Brain microvascular endothelial cell (primary cell): ENCODE measurements around the gene HS3ST3A1.

ENCODE experiments used
- DNase-seq: peaks from one replicate; pipeline ENCODE4 v3.0.0-alpha.2; 2020
- H3K27ac ChIP-seq: fragments of 250-450 bp; sonication (Bioruptor Pico); 2 replicates; pipeline ENCODE4 v1.5.1; 2020; ENCODE audit warnings: mild to moderate bottlenecking, moderate library complexity
- H3K27me3 ChIP-seq: fragments of 250-450 bp; sonication (Bioruptor Pico); replicated peaks from 2 replicates; pipeline ENCODE4 v1.5.1; 2020; ENCODE audit warnings: mild to moderate bottlenecking
- H3K36me3 ChIP-seq: fragments of 250-450 bp; sonication (Bioruptor Pico); replicated peaks from 2 replicates; pipeline ENCODE4 v1.5.1; 2020; ENCODE audit warnings: mild to moderate bottlenecking
- H3K4me3 ChIP-seq: 2 replicates; pipeline ENCODE4 v1.5.1; 2011; ENCODE audit warnings: low read depth, mild to moderate bottlenecking, control low read depth, low read length, moderate library complexity
- in situ Hi-C: cut with HindIII; loops from 2 replicates; pipeline ENCODE4 v1.10.0; 2017; ENCODE audit warnings: low sequenced_read_pairs, low pct_ligation_motif_present
- TF ChIP-seq, protein P1 (sequence below): IDR thresholded peaks from 2 replicates; pipeline ENCODE4 v1.5.1; 2011; ENCODE audit warnings: low read depth, mild to moderate bottlenecking, moderate library complexity, low read length, control low read depth, inconsistent platforms; ENCODE audit errors: missing control alignments

The HS3ST3A1 gene

DNA sequence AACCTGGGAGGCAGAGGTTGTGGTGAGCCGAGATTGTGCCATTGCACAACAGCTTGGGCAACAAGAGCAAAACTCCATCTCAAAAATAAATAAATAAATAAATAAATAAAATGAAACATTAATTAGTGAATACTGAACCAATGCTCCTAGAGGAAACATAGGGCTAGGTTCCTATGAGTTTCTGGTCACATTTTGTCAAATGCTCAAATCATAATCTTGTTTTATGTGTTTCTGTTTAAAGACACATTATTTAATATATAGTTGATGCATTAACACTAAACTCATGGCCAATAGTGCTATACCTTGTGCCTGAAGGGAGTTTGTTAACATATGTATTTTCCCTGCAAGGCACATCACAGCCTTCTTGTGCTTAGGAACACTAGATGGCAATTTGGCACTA is 66.8 kb downstream of the HS3ST3A1 start:
- no peak for DNase-seq
- Histone ChIP-seq H3K27me3 (no peaks in the 10 kb centered on the region), H3K4me3 (no peak overlapping the region), H3K27ac (no peak overlapping the region), H3K36me3 (no peaks in the 10 kb centered on the region)
- in situ Hi-C loops = no loop called here
- TF ChIP-seq, protein P1, sequence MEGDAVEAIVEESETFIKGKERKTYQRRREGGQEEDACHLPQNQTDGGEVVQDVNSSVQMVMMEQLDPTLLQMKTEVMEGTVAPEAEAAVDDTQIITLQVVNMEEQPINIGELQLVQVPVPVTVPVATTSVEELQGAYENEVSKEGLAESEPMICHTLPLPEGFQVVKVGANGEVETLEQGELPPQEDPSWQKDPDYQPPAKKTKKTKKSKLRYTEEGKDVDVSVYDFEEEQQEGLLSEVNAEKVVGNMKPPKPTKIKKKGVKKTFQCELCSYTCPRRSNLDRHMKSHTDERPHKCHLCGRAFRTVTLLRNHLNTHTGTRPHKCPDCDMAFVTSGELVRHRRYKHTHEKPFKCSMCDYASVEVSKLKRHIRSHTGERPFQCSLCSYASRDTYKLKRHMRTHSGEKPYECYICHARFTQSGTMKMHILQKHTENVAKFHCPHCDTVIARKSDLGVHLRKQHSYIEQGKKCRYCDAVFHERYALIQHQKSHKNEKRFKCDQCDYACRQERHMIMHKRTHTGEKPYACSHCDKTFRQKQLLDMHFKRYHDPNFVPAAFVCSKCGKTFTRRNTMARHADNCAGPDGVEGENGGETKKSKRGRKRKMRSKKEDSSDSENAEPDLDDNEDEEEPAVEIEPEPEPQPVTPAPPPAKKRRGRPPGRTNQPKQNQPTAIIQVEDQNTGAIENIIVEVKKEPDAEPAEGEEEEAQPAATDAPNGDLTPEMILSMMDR = no peak

DNA sequence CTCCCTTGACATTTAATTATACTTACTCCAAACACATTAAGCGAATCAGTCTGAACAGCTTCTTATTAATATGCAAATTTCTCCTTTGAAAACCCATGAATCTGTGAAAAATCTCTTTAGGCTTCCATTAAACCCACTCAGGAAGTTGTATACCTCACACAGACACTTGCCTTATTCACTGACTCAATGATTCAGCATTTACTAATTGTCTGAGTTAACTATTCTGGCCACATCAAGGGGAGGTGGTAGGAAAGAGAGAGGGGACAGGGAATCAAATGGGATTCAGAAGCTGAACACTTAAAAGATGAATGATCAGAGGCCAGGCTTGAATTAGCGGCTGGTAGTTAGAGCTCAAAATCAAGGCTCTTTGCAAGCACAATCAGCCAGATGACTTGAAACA is 70.0 kb downstream of the HS3ST3A1 start:
- TF ChIP-seq, protein P1 = no peak
- H3K4me3 ChIP-seq = no peak overlapping the region
- no peaks in the 10 kb centered on the region for H3K36me3 ChIP-seq
- no peak for DNase-seq
- in situ Hi-C loops = no loop called here
- no peaks in the 10 kb centered on the region for H3K27me3 ChIP-seq
- no peak overlapping the region for H3K27ac ChIP-seq

DNA sequence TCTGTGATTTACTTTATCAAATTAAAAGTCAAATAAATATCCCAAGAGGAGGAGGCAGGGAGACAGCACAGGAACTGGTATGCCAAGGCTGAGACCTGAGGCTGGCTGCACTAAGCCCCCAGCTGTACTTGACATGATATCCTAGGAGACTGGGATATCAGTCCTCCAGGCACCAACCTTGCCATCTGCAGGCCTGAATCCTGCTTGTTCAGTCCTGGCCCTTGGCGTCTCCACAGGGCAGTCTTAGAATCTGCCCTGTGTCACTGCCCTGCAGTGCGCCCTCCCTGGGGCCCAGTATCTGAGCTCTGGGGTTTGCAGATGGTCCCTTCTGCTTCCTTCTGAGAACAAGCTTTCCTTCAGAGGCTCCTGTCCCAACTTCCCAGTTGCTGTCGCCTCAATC is 75.9 kb downstream of the HS3ST3A1 start:
- in situ Hi-C loops = no loop called here
- Histone ChIP-seq H3K4me3 (no peak overlapping the region), H3K27ac (no peak overlapping the region), H3K27me3 (no peaks in the 10 kb centered on the region), H3K36me3 (no peaks in the 10 kb centered on the region)
- no peak for DNase-seq
- TF ChIP-seq, protein P1 = no peak

DNA sequence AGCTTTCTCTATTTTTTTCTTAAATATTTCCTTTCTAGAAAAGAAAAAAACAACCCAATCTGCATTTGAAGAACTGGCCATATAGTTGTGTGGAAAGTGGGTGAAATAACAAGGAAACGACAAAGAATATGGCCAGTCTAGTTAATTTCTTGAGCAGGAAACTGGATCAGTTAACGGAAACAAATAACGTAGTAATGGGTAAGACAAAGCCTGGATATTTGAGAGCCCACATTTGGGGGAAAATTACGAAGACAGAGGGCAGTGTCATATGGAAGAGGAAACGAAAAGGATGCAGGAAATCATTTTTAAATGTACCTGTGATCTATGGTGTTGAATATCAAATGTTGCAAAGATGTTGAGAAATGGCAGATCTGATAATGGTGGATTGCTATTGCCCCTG is 78.6 kb downstream of the HS3ST3A1 start:
- TF ChIP-seq, protein P1 = no peak
- in situ Hi-C loops = no loop called here
- no peak overlapping the region for H3K27ac ChIP-seq
- no peak for DNase-seq
- no peak overlapping the region for H3K4me3 ChIP-seq
- no peaks in the 10 kb centered on the region for H3K27me3 ChIP-seq
- H3K36me3 ChIP-seq = no peaks in the 10 kb centered on the region

DNA sequence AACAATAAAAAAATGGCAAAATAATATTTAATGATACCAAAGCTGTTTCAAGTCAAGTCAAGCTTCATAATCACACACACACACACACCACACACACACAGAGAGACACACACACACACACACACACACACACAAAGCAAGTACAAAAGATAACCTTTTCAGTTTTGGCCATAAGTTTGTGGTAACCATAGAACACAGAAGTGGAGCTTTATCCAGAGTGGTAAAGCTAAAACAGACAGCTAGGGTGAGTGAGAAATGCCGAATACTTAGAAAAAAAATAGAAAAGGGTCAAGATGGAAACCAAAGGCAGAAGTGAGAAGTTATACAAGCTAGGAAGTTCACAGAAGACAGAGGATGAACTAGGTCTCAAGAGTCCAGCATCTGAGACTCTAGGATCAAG is 79.0 kb downstream of the HS3ST3A1 start:
- Histone ChIP-seq H3K4me3 (no peak overlapping the region), H3K27me3 (no peaks in the 10 kb centered on the region), H3K27ac (no peak overlapping the region), H3K36me3 (no peaks in the 10 kb centered on the region)
- TF ChIP-seq, protein P1 = no peak
- DNase-seq = no peak
- in situ Hi-C loops = no loop called here

DNA sequence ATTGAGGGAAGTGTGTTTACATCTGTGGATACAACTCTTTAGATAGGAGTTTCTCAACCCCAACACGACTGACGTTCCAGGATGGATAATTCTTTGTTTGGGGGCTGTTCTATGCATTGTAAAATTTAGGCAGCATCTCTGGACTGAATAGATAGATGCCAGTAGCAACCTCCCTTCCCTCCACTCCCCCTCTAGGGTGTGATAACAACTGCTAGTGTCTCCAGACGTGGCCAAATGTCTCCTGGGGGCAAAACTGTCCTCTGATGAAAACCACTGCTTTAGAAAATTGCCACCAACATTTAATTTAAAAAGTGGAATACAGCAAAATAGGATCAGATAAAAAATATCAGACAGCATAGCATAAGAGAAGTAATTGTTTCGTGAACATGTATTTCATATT is 79.9 kb downstream of the HS3ST3A1 start:
- in situ Hi-C loops = no loop called here
- Histone ChIP-seq H3K36me3 (no peaks in the 10 kb centered on the region), H3K27me3 (no peaks in the 10 kb centered on the region), H3K27ac (no peak overlapping the region), H3K4me3 (no peak overlapping the region)
- TF ChIP-seq, protein P1 = no peak
- DNase-seq = no peak
